ENCODE data around the gene ATXN2.
"Not testable (repeated sequence)": the region's sequence is repeated elsewhere in the genome, so short reads cannot be mapped to it uniquely, and the experiment has no call there.

ATXN2 gene

GRCh38 chr12:111595341-111595835 is 3.7 kb downstream of the ATXN2 start:
- not testable (repeated sequence) for H3K4me1 ChIP-seq (ENCODE audit: control insufficient read depth, insufficient read depth, low read length)

GRCh38 chr12:111591399-111592010 is 7.6 kb downstream of the ATXN2 start:
- not testable (repeated sequence) for H3K27ac ChIP-seq (ENCODE audit: low read depth, low read length); H3K4me3 ChIP-seq (ENCODE audit: low read length); H3K36me3 ChIP-seq (ENCODE audit: control insufficient read depth, insufficient read depth, low read length); H3K27me3 ChIP-seq (ENCODE audit: control insufficient read depth, insufficient read depth, low read length); H3K9ac ChIP-seq (ENCODE audit: low read length); H3K4me1 ChIP-seq (ENCODE audit: control insufficient read depth, insufficient read depth, low read length)

More at GRCh38 chr12:111595341-111595835, 3.7 kb downstream of the ATXN2 start:
- H3K4me3 ChIP-seq (ENCODE audit: low read length); H3K36me3 ChIP-seq (ENCODE audit: control insufficient read depth, insufficient read depth, low read length); H3K9ac ChIP-seq (ENCODE audit: low read length); H3K27me3 ChIP-seq (ENCODE audit: control insufficient read depth, insufficient read depth, low read length); H3K27ac ChIP-seq (ENCODE audit: low read depth, low read length): not testable (repeated sequence)

GRCh38 chr12:111590552-111590951 is 8.6 kb downstream of the ATXN2 start:
- Histone ChIP-seq H3K36me3 (ENCODE audit: control insufficient read depth, insufficient read depth, low read length) (no peaks in the 10 kb centered on the region), H3K27me3 (ENCODE audit: control insufficient read depth, insufficient read depth, low read length) (no peaks in the 10 kb centered on the region), H3K4me1 (ENCODE audit: control insufficient read depth, insufficient read depth, low read length) (peaks cover 2% of the 10 kb centered on the region), H3K9ac (ENCODE audit: low read length) (no peak overlapping the region), H3K27ac (ENCODE audit: low read depth, low read length) (no peak overlapping the region), H3K4me3 (ENCODE audit: low read length) (no peak overlapping the region)

GRCh38 chr12:111589601-111590000 is 9.5 kb downstream of the ATXN2 start:
- Histone ChIP-seq H3K27me3 (ENCODE audit: control insufficient read depth, insufficient read depth, low read length) (no peaks in the 10 kb centered on the region), H3K27ac (ENCODE audit: low read depth, low read length) (no peak overlapping the region), H3K4me1 (ENCODE audit: control insufficient read depth, insufficient read depth, low read length) (peaks cover 2% of the 10 kb centered on the region), H3K36me3 (ENCODE audit: control insufficient read depth, insufficient read depth, low read length) (no peaks in the 10 kb centered on the region), H3K9ac (ENCODE audit: low read length) (no peak overlapping the region), H3K4me3 (ENCODE audit: low read length) (no peak overlapping the region)

- Histone ChIP-seq H3K4me3 (ENCODE audit: low read length) (no peak overlapping the region), H3K36me3 (ENCODE audit: control insufficient read depth, insufficient read depth, low read length) (peaks cover 3% of the 10 kb centered on the region), H3K27me3 (ENCODE audit: control insufficient read depth, insufficient read depth, low read length) (no peaks in the 10 kb centered on the region), H3K4me1 (ENCODE audit: control insufficient read depth, insufficient read depth, low read length) (no peaks in the 10 kb centered on the region), H3K9ac (ENCODE audit: low read length) (no peak overlapping the region), H3K27ac (ENCODE audit: low read depth, low read length) (no peak overlapping the region)
Measured at GRCh38 chr12:111588010-111588409, 11.1 kb downstream of the ATXN2 start.

GRCh38 chr12:111586986-111587385 is 12.1 kb downstream of the ATXN2 start:
- H3K27ac ChIP-seq (ENCODE audit: low read depth, low read length): no peak overlapping the region
- H3K4me1 ChIP-seq (ENCODE audit: control insufficient read depth, insufficient read depth, low read length): no peaks in the 10 kb centered on the region
- no peak overlapping the region for H3K9ac ChIP-seq (ENCODE audit: low read length)
- peaks cover 3% of the 10 kb centered on the region for H3K36me3 ChIP-seq (ENCODE audit: control insufficient read depth, insufficient read depth, low read length)
- no peak overlapping the region for H3K4me3 ChIP-seq (ENCODE audit: low read length)
- H3K27me3 ChIP-seq (ENCODE audit: control insufficient read depth, insufficient read depth, low read length): no peaks in the 10 kb centered on the region

GRCh38 chr12:111585690-111586089 is 13.4 kb downstream of the ATXN2 start:
- H3K27me3 ChIP-seq (ENCODE audit: control insufficient read depth, insufficient read depth, low read length): no peaks in the 10 kb centered on the region
- H3K4me3 ChIP-seq (ENCODE audit: low read length): no peak overlapping the region
- H3K36me3 ChIP-seq (ENCODE audit: control insufficient read depth, insufficient read depth, low read length): peaks cover 3% of the 10 kb centered on the region
- no peak overlapping the region for H3K9ac ChIP-seq (ENCODE audit: low read length)
- H3K27ac ChIP-seq (ENCODE audit: low read depth, low read length): no peak overlapping the region
- H3K4me1 ChIP-seq (ENCODE audit: control insufficient read depth, insufficient read depth, low read length): no peaks in the 10 kb centered on the region

GRCh38 chr12:111584959-111585358 is 14.2 kb downstream of the ATXN2 start:
- Histone ChIP-seq H3K4me3 (ENCODE audit: low read length) (no peak overlapping the region), H3K27me3 (ENCODE audit: control insufficient read depth, insufficient read depth, low read length) (no peaks in the 10 kb centered on the region), H3K4me1 (ENCODE audit: control insufficient read depth, insufficient read depth, low read length) (no peaks in the 10 kb centered on the region), H3K9ac (ENCODE audit: low read length) (no peak overlapping the region), H3K27ac (ENCODE audit: low read depth, low read length) (no peak overlapping the region), H3K36me3 (ENCODE audit: control insufficient read depth, insufficient read depth, low read length) (peaks cover 3% of the 10 kb centered on the region)

- H3K27me3 ChIP-seq (ENCODE audit: control insufficient read depth, insufficient read depth, low read length); H3K9ac ChIP-seq (ENCODE audit: low read length); H3K27ac ChIP-seq (ENCODE audit: low read depth, low read length); H3K4me3 ChIP-seq (ENCODE audit: low read length); H3K36me3 ChIP-seq (ENCODE audit: control insufficient read depth, insufficient read depth, low read length); H3K4me1 ChIP-seq (ENCODE audit: control insufficient read depth, insufficient read depth, low read length): not testable (repeated sequence)
Measured at GRCh38 chr12:111583506-111583905, 15.6 kb downstream of the ATXN2 start.

- Histone ChIP-seq H3K27ac (ENCODE audit: low read depth, low read length) (no peak overlapping the region), H3K9ac (ENCODE audit: low read length) (no peak overlapping the region), H3K4me1 (ENCODE audit: control insufficient read depth, insufficient read depth, low read length) (no peaks in the 10 kb centered on the region), H3K36me3 (ENCODE audit: control insufficient read depth, insufficient read depth, low read length) (peaks cover 3% of the 10 kb centered on the region), H3K4me3 (ENCODE audit: low read length) (no peak overlapping the region), H3K27me3 (ENCODE audit: control insufficient read depth, insufficient read depth, low read length) (no peaks in the 10 kb centered on the region)
Measured at GRCh38 chr12:111582133-111582747, 16.9 kb downstream of the ATXN2 start.

- Histone ChIP-seq H3K4me1 (ENCODE audit: control insufficient read depth, insufficient read depth, low read length) (no peaks in the 10 kb centered on the region), H3K36me3 (ENCODE audit: control insufficient read depth, insufficient read depth, low read length) (peaks cover 3% of the 10 kb centered on the region), H3K9ac (ENCODE audit: low read length) (no peak overlapping the region), H3K4me3 (ENCODE audit: low read length) (no peak overlapping the region), H3K27me3 (ENCODE audit: control insufficient read depth, insufficient read depth, low read length) (no peaks in the 10 kb centered on the region), H3K27ac (ENCODE audit: low read depth, low read length) (no peak overlapping the region)
Measured at GRCh38 chr12:111581434-111582132, 17.5 kb downstream of the ATXN2 start.

GRCh38 chr12:111580737-111581136 is 18.4 kb downstream of the ATXN2 start:
- Histone ChIP-seq H3K27me3 (ENCODE audit: control insufficient read depth, insufficient read depth, low read length) (no peaks in the 10 kb centered on the region), H3K27ac (ENCODE audit: low read depth, low read length) (no peak overlapping the region), H3K36me3 (ENCODE audit: control insufficient read depth, insufficient read depth, low read length) (peaks cover 3% of the 10 kb centered on the region), H3K9ac (ENCODE audit: low read length) (no peak overlapping the region), H3K4me3 (ENCODE audit: low read length) (no peak overlapping the region), H3K4me1 (ENCODE audit: control insufficient read depth, insufficient read depth, low read length) (no peaks in the 10 kb centered on the region)

GRCh38 chr12:111580119-111580425 is 19.0 kb downstream of the ATXN2 start:
- Histone ChIP-seq H3K9ac (ENCODE audit: low read length) (no peak overlapping the region), H3K27me3 (ENCODE audit: control insufficient read depth, insufficient read depth, low read length) (no peaks in the 10 kb centered on the region), H3K27ac (ENCODE audit: low read depth, low read length) (no peak overlapping the region), H3K4me3 (ENCODE audit: low read length) (no peak overlapping the region), H3K4me1 (ENCODE audit: control insufficient read depth, insufficient read depth, low read length) (no peaks in the 10 kb centered on the region), H3K36me3 (ENCODE audit: control insufficient read depth, insufficient read depth, low read length) (peaks cover 3% of the 10 kb centered on the region)

All from rectal smooth muscle tissue (tissue), 1 donor.